ENCODE measurements around the gene NPAS3. TPM values are rescaled to one million over a fixed set of nuclear protein-coding genes. Genes with fewer than 3 reads are reported as not detected.

The NPAS3 gene
- total RNA-seq, 1 donor from 2014 or later, result not detected

DNA sequence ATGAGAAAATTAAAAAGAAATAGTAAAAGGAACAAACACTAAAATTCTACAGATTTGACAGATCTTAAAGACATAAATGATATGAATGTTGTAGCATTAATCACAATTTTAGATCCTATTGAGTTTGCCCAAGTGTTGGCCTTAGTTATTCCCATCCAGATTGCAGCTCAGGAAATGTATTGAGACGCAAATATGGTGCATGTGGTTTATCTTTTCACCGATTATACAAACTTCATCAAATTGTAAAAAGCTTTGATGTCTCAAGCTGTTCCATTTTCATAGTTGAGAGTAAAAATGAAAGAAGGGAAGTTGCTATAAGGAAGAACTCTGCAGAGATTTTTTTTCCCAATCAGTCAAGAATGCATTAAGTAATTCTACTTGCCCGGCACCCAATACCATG is 683.8 kb downstream of the NPAS3 start:
- Mint-ChIP-seq H3K27me3 (ENCODE audit: insufficient read depth, low read depth) (no peaks in the 10 kb centered on the region), H3K27ac (no peak overlapping the region), H3K4me3 (no peak overlapping the region), H3K9me3 (no peaks in the 10 kb centered on the region), H3K36me3 (no peaks in the 10 kb centered on the region), H3K4me1 (peaks cover 3% of the 10 kb centered on the region)
- Histone ChIP-seq H3K4me3 (no peak overlapping the region), H3K27me3 (no peaks in the 10 kb centered on the region), H4K20me1 (ENCODE audit: low read depth) (no peaks in the 10 kb centered on the region), H3K9ac (no peak overlapping the region), H3K4me1 (peaks cover 4% of the 10 kb centered on the region), H3K9me3 (ENCODE audit: low read depth) (no peaks in the 10 kb centered on the region), H3K4me2 (no peak overlapping the region), H2AFZ (replicated peaks) (no peak overlapping the region), H3F3A (ENCODE audit: low read depth) (no peaks in the 10 kb centered on the region), H3K79me2 (ENCODE audit: low read depth) (no peaks in the 10 kb centered on the region), H3K36me3 (no peaks in the 10 kb centered on the region), H3K27ac (no peak overlapping the region)
- TF ChIP-seq EZH2 (IDR thresholded peaks at IDR 0.05) (no peak), EZH2phosphoT487 (IDR thresholded peaks at IDR 0.05) (no peak)
- TF ChIP-seq, protein P1, sequence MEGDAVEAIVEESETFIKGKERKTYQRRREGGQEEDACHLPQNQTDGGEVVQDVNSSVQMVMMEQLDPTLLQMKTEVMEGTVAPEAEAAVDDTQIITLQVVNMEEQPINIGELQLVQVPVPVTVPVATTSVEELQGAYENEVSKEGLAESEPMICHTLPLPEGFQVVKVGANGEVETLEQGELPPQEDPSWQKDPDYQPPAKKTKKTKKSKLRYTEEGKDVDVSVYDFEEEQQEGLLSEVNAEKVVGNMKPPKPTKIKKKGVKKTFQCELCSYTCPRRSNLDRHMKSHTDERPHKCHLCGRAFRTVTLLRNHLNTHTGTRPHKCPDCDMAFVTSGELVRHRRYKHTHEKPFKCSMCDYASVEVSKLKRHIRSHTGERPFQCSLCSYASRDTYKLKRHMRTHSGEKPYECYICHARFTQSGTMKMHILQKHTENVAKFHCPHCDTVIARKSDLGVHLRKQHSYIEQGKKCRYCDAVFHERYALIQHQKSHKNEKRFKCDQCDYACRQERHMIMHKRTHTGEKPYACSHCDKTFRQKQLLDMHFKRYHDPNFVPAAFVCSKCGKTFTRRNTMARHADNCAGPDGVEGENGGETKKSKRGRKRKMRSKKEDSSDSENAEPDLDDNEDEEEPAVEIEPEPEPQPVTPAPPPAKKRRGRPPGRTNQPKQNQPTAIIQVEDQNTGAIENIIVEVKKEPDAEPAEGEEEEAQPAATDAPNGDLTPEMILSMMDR (IDR thresholded peaks at IDR 0.05), result no peak
- DNase-seq (ENCODE audit: low spot score), result no peak

DNA sequence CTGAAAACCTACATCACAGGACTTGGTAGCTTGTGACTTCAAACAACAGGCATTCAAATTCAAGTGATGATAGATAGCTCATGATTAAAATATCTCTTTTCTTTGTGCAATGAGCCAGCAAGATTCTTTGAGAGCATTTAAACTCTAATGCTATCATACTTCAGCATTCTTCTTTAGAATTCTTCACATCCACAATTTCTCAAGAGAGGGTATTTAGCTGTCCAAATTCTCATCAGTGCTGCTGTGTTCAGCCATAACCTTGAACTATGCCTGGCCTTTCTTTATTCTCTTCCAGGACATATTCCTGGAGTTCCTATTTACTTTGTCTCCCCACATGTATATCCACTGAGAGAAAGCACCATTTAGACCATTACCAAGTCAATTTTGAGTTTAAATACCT is 691.1 kb downstream of the NPAS3 start:
- no peak overlapping the region for H3K27ac Mint-ChIP-seq
- no peaks in the 10 kb centered on the region for H3K27me3 Mint-ChIP-seq (ENCODE audit: insufficient read depth, low read depth)
- no peak overlapping the region for H3K4me3 Mint-ChIP-seq

DNA sequence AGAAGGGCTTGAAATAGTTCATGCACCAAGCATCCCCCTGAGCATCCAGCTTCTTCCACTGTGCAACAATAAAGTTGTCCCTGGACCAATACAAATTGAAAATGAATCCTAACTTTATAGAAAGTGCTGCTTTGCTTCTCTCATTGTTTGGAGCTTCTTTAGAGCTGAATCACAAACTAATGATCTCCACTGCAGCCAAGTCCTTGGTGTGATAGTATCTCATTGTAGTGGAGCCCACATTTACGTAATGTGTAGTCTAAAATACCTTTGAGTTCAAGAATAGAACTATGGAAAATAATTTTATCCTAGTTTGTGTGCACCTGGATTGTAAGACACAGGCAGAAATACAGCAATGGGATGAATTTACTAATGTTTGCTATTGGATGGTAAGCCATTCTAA is 692.3 kb downstream of the NPAS3 start:
- no peaks in the 10 kb centered on the region for H3K79me2 ChIP-seq (ENCODE audit: low read depth)
- no peaks in the 10 kb centered on the region for H3K9me3 ChIP-seq (ENCODE audit: low read depth)
- no peak overlapping the region for H3K27ac ChIP-seq
- no peaks in the 10 kb centered on the region for H3K4me1 ChIP-seq
- H3K27me3 ChIP-seq, result no peaks in the 10 kb centered on the region
- peaks cover 6% of the 10 kb centered on the region for H3K4me1 Mint-ChIP-seq
- H3K27me3 Mint-ChIP-seq (ENCODE audit: insufficient read depth, low read depth), result peaks cover 1% of the 10 kb centered on the region
- no peak overlapping the region for H3K4me3 ChIP-seq
- H3K9me3 Mint-ChIP-seq, result no peaks in the 10 kb centered on the region
- H3K36me3 Mint-ChIP-seq, result no peaks in the 10 kb centered on the region
- no peaks in the 10 kb centered on the region for H3K36me3 ChIP-seq
- no peak overlapping the region for H2AFZ ChIP-seq (replicated peaks)
- H4K20me1 ChIP-seq (ENCODE audit: low read depth), result no peaks in the 10 kb centered on the region
- H3K27ac Mint-ChIP-seq, result no peak overlapping the region
- no peak overlapping the region for H3K4me3 Mint-ChIP-seq
- H3K4me2 ChIP-seq, result no peak overlapping the region
- no peak overlapping the region for H3K9ac ChIP-seq
- TF ChIP-seq EZH2phosphoT487 (IDR thresholded peaks at IDR 0.05) (no peak), EZH2 (IDR thresholded peaks at IDR 0.05) (no peak)
- TF ChIP-seq, protein P1 (IDR thresholded peaks at IDR 0.05), result no peak
- no peak for DNase-seq (ENCODE audit: low spot score)
- no peaks in the 10 kb centered on the region for H3F3A ChIP-seq (ENCODE audit: low read depth)

More for the DNA sequence above, 691.1 kb downstream of the NPAS3 start:
- TF ChIP-seq EZH2 (IDR thresholded peaks at IDR 0.05) (no peak), EZH2phosphoT487 (IDR thresholded peaks at IDR 0.05) (no peak)
- TF ChIP-seq, protein P1 (IDR thresholded peaks at IDR 0.05), result no peak
- Histone ChIP-seq H3K27me3 (no peaks in the 10 kb centered on the region), H2AFZ (replicated peaks) (no peak overlapping the region), H4K20me1 (ENCODE audit: low read depth) (no peaks in the 10 kb centered on the region), H3K9me3 (ENCODE audit: low read depth) (no peaks in the 10 kb centered on the region), H3K79me2 (ENCODE audit: low read depth) (no peaks in the 10 kb centered on the region), H3K4me3 (no peak overlapping the region), H3K9ac (no peak overlapping the region), H3F3A (ENCODE audit: low read depth) (no peaks in the 10 kb centered on the region), H3K36me3 (no peaks in the 10 kb centered on the region), H3K27ac (no peak overlapping the region), H3K4me1 (no peaks in the 10 kb centered on the region), H3K4me2 (no peak overlapping the region)
- Mint-ChIP-seq H3K36me3 (no peaks in the 10 kb centered on the region), H3K9me3 (no peaks in the 10 kb centered on the region), H3K4me1 (peaks cover 9% of the 10 kb centered on the region)
- DNase-seq (ENCODE audit: low spot score), result no peak
